Measurements from ENCODE around the gene ULK1.

Gene ULK1

DNA sequence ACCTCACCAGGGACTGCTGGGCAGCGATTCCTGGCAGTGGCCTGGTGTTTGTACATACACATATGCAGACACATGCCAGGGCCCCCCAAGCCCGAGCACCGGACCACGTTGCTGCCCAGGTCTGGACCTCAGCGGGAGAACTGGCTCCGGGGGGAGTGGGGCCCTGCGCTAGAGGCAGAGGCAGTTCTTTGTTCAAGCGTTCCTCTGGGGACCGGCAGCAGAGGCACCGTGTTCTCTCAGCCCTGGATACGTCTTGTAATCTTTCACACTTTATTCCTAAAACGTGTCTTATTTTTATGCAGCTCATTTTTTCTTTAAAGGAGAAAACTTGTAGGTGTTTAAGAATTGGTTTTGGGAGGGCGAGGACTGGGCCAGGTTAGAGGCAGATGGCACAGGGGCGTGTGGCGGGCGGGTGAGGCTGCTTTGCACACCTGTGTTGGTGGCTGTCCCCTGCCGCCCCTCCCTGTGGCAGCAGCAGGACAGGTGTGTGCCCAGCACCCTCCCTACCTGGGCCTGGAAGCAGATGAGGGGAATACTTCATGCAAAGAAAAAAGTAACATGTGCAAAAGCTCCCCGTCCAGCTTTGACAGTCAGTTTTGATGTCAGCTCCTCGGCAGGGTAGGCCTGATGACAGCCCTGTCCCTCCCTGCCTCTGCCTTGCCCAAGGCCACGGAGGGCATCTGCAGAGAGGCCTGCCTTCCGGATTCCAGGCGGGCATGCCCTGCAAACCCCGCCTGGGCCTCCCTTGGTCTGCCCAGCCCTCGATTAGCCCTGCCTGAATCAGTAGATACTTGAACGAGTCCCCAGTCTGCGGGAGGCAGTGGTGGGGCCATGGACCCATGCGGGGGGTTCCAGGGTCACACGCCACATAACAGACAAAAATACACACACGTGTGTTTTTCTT lies 27.7 kb downstream of the ULK1 start:
- DNase-seq: no peak

DNA sequence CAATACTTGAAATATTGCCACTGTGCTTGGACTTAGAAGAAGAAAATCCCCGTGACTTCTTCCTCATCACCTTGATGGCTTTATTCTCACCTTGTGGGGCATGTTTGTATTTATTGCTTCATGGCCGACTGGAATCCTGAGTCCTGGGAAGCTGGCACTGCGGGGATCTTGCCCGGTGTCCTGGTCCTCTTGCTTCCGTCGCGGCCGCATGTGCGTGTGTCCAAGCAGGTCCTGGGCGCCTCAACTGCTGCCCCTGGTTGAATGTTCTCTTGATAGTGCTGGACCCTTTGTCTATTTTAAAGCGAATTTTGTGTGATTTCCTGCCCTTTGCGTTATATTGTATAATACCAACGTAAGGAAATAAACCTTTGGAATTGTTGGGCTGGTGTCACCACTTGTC lies 28.4 kb downstream of the ULK1 start:
- DNase-seq: no peak

DNA sequence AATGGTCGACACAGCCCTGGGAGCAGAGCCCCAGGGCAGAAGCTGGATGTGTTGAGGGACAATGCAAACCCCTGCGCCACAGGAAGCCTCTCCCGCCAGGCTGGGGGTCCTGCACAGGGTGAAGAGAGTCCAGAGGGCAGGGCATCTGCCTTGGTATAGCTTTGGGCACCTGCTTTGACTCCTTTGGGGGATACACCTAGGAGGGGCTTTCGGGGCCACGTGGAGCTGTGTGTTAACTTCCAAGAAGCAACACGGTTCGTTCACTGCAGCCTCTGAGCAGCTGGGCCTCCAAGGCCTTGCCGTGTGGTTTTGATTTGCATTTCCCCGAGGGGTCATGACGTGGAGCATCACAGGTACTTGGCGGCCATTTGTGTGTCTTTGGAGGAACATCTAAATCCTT lies 28.8 kb downstream of the ULK1 start:
- DNase-seq: no peak

DNA sequence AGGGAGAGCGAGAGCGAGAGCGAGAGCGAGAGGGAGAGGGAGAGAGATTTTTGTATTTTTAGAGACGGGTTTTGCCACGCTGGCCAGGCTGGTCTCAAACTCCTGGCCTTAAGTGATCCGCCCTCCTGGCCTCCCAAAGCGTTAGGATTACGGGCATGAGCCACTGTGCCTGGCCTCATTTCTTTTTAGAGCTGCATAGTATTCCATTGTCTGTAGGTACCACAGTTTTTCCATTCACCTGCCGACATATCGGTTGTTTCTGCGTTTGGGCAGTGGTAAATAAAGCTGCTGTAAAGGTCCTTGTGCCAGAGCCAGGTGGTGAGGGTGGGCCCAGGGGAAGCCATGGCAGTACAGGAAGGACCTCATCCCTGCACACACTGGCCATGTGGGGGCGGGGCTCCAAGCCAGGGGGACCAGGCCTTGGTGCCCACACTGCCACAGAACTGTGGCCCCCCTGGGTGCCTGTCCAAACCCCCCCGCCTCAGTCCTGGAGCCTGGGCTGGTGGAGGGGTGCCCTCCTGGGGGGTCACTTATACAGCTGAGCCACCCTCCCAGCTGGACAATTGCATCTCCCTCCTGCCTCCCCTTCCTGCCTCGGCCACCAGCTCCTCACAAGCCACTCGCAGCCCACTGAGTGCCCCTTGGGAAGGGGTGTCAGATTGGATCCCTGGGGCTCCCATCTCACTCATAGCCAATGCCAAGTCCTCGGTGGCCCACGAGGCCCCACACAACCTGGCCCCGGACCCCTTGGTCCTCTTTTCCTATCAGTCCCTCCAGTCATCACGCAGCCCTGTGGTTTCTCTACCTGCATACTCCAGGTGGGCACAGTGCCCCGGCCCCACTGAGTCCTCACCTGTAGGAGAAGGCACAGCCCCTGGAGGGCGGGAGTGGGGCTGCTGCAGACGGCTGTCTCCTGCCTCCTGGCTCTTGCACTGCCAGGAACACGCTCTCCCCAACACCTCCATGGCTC lies 33.0 kb downstream of the ULK1 start:
- DNase-seq: no peak

DNA sequence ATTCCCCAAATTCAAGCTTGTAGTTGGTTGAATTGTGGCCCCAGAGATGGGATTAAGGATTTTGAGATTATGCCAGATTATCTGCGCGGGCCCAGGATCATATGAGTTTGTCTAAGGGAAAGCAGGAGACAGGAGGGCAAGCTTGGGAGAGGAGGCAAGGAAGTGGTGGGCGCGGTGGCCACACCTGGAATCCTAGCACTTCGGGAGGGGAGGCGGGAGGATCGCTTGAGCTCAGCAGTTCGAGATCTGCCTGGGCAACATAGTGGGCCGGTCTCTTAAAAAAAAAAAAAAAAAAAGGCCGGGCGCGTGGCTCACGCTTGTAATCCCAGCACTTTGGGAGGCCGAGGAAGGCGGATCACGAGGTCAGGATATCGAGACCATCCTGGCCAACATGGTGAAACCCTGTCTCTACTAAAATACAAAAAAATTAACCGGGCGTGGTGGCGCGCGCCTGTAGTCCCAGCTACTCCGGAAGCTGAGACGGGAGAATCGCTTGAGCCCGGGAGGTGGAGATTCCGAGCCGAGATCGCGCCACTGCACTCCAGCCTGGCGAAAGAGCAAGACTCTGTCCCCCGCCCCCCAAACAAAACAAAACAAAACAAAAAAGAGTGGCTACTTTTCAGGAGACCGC lies 33.8 kb downstream of the ULK1 start:
- no peak for DNase-seq

DNA sequence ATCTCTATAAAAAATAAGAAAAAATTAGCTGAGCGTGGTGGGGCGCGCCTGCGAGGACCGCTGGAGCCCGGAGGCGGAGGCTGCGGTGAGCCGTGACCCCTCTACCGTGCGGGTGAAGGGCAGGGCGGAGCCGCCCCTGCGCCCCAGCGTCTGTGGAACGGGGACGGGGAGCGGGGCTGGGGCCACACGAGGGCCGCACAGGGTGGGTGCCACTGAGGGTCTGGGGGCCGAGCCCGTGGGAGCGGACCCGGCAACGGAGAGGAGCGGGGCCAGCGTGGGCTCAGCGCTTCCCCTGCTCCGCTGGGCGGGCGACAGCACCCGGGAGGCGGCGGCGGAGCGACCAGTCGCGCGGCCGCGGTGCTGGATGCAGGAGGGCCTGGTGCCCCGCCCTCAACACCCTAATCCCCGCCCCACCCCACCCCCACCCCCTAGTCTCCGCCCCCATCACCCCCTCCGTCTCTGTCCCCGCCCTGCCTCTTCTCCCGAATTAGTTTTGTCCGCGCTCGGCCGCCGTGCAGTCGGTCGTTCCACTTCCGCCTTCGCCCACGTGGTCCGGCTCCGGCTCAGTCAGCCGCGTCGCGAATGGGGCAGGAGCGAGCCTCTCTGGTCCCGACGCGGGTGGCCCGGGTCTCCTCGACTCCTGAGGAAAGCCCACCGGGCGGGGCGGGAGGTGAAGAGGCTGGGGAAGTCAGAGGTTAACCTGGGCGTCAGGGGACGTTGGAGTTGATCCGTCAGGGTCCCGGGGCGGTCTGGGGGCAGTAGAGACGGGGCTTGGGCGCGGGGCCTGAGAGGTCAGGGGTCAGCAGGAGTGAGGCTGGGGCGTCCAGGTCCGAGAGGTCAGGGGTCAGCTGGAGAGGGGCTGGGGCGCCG lies 34.5 kb downstream of the ULK1 start, which contains the start of gene PUS1:
Gene PUS1 (plus strand): TSS at position 566 of the 870 bp plus-strand sequence. CDS start 447 bp downstream, outside the sequence.
- DNase-seq: peak; percentile 96

DNA sequence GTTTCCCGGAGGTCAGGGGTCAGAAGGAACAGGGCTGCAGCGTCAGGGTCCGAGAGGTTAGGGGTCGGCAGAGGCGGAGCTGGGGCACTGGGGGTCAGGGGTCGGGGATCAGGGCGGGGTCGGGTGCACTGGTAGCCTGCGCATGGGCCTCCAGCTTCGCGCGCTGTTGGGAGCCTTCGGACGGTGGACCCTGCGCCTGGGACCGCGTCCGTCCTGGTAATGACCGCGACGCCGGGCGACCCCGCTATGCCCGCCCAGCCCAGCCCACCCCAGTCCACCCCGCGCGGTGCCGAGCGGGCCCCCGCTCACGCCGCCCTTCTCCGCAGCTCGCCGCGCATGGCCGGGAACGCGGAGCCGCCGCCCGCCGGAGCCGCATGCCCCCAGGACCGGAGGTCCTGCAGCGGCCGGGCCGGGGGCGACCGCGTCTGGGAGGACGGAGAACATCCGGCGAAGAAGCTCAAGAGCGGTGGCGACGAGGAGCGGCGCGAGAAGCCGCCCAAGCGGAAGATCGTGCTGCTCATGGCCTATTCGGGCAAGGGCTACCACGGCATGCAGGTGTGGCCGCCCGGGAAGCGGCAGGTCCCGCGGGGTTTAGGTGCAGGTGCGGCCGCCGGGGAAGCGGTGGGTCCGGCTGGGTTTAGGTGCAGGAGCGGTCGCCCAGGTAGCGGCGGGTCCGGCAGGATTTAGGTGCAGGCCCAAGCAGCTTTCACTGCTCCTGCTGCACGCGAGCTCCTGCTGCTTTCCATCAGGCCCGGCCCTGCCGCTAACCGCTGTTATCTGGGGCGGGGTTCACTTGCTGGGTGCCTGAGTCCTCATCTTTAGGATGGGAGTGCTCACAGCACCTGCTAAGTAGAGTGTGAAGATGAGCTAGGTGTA lies 35.4 kb downstream of the ULK1 start:
- DNase-seq: peak; percentile 31

DNA sequence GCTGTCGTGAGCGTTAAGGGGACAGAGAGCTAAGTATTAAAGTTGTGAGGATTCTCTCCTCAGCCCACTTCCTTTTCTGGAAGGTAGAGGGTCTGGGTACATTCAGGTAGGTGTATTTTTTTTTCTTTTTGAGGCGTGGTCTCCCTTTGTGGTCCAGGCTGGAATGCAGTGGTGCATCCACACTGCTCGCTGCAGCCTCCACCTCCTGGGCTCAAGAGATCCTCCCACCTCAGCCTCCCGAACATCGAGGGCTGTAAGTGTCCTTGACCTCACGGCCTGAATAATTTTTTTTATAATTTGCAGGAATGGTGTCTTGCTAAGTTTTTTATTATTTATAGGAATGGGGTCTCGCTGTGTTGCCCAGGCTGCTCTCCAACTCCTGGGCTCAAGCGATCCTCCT lies 36.1 kb downstream of the ULK1 start:
- no peak for DNase-seq

DNA sequence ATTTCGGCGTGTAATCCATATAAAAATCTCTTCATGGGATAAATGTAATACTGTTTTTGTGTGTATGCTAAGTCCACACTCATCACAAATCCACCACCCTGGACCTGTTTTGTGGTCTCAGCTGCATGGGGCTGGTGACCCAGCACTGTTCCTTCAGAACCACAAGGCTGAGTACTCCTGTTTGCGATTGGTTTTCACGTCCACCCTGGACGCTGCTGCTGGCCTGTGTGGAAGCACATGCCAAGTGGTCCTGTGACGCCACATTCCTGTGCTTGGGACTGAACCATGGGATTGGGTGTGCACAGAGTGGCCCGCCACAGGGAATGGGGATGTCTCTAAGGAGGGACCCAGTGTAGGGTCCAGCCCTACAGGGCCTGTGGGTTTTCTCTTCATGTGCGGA lies 39.0 kb downstream of the ULK1 start:
- DNase-seq: no peak

DNA sequence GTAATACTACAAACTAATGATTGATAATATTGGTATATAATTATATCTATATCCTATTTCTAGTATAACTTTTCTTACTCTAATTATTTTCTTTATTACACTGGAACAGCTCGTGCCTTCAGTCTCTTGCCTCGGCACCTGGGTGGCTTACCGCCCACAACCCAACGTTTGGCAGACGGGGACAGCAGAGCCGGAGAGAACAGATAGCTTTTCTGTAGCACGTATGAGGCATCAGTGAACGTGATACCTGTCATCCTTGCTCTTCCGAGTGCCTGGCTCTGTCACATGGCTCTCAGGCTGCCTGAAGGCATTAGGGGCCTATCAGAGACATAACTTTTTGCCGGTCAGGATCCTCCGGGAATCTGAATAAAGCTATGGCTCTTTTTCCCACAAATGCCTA lies 40.1 kb downstream of the ULK1 start:
- DNase-seq: no peak

DNA sequence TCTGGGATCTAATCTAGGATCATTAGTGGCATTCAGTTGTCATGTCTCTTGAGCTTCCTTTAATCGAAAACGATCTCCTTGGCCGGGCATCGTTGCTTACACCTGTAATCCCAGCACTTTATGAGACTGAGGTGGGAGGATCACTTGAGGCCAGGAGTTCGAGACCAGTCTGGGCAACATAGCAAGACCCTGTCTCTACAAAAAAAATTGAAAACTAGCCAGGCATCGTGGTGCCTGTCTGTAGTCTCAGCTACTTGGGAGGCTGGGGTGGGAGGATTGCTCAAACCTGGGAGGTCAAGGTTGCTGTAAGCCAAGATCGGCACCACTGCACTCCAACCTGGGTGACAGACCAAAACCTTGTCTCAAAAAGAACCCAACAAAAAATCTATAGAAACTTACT lies 43.7 kb downstream of the ULK1 start:
- DNase-seq: no peak

DNA sequence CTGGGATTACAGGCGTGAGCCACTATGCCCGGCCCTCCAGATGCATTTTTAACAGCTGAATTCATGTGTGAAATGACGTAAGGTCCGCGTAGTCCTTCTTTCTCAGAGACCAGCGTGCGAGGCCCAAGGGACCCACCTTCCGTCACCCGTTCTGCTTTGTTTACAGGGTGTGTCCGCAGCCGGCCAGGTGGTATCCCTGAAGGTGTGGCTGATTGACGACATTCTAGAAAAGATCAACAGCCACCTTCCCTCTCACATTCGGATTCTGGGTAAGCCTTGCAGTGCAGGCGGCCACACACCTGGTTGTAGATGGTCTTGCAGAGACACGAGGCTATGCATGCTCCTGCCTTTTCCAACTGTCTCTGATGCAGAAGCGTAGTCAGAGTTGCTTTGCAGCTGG lies 44.6 kb downstream of the ULK1 start:
- DNase-seq: no peak

DNA sequence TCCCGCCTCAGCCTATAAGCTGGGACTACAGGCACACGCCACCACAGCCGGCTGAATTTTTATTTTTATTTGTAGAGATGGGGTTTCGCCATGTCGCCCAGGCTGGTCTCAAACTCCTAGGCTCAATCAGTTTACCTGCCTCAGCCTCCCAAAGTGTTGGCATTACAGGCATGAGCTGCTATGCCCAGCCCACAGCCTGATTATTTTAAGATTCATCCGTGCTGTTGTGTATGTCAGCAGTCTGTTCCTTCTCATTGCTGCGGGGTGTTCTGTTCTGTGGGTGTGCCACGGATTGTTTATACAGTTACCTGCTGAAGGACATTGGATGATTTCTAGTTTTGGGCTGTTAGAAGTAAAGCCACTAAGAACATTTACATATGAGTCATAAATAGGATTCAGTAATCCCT lies 45.7 kb downstream of the ULK1 start:
- no peak for DNase-seq

DNA sequence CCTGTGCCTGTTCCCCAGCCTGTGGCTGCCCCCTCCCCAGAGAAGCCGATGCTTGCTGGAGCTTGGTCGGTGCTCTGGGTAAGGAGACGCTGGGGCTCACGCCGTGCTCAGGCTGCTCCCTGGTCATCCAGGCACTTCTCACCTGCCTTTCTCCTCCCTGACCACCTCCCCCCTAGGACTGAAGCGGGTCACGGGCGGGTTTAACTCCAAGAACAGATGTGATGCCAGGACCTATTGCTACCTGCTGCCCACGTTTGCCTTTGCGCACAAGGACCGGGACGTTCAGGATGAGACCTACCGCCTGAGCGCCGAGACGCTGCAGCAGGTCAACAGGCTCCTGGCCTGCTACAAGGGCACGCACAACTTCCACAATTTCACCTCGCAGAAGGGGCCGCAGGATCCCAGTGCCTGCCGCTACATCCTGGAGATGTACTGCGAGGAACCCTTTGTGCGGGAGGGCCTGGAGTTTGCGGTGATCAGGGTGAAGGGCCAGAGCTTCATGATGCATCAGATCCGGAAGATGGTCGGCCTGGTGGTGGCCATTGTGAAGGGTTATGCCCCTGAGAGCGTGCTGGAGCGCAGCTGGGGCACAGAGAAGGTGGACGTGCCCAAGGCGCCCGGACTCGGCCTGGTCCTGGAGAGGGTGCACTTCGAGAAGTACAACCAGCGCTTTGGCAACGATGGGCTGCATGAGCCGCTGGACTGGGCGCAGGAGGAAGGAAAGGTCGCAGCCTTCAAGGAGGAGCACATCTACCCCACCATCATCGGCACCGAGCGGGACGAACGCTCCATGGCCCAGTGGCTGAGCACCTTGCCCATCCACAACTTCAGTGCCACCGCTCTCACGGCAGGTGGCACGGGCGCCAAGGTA lies 46.9 kb downstream of the ULK1 start:
- no peak for DNase-seq

DNA sequence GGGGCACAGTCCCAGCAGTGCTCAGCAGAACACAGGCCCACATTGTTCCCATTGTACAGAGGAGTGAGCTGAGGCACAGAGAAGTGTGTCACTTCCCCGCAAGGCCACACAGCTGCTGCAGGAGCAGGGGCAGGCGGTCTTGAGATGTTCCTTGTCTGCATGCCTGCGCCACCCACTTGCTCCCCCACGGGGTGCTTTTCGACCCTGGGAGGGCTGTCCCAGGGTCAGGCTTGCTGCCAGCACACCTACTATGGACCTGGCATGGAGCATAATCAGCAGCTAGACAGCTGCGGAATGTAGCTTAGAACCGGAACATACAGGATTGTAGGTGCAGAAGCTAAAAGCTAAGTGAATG lies 47.5 kb downstream of the ULK1 start:
- DNase-seq: no peak

DNA sequence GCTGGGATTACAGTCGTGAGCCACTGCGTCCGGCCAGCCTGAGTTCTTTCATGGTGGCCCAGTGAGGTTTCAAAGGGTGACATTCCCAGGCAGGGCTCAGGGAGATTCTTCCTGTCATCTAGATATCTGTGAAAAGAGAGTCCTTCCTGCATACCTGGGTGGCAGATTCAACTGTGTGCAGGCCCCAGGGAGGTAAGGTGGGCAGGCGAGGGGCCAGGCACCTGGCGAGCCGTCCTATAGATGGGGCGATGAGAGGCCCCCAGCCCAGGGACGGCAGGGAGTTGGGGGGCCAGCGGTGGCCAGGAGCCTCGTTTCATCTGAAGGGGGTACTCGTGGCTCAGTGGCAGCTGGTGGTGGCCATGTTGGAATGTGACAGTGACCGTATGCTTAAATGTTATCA lies 48.2 kb downstream of the ULK1 start:
- no peak for DNase-seq

DNA sequence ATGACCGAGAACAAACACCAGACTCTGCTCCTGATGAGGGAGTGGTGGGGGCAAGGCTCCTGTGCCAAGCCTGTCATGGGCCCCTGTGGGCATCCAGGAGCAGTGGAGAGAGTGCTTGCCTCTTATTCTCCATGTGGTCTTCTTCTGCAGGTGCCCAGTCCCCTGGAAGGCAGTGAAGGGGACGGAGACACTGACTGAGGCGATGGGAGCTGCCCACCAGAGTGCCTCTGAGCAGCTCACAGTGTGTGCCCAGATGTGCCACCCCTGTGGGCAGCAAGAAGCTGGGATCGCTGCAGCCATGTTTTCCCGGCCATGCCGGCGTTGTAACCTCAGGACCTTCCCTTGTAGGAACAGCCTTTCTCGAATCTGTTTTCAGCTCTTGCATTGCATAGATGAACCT lies 49.0 kb downstream of the ULK1 start:
- no peak for DNase-seq

DNA sequence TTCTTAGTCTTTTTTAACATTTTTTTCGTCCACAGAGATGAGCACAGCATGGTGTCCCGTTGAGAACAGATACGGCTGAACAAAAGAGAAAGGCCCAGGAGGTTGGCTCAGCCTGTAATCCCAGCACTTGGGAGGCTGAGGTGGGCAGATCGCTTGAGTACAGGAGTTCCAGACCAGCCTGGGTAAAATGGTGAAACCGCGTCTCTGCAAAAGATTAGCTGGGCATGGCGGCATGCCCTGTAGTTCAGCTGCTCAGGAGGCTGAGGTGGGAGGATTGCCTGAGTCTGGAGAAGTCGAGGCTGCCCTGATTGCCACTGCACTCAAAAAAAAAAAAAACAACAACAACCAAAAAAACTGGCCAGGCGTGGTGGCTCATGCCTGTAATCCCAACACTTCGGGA lies 49.5 kb downstream of the ULK1 start:
- no peak for DNase-seq

DNA sequence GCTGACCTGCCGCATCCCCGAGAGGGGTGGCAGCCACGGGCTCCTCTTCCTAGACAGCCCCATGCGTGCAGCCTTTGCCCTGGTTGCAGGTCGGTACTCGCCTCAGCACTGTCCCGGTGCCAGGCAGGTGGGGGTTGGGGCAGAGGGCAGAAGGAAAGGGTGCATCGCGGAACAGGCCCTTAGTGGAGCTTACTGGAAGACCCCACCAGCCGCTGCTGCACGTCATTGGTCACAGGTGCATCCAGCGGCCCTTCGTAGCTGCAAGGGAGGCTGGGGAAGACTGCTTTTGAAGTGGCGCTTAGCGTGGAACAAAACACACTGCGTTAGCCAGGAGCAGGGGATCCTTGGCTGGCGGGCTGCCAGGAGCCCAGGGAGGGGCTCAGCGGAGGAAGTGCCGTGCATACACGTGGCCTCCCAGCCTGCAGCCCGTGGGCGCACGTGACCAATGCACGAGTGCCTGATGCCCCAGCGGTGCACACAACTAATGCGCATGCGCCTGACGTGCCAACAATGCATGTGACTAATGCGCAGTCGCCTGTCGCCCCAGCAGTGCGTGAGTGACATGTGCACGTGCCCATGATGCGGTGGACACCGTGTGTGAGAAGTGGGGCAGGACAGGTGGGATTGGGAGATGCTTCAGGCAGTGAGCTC lies 50.3 kb downstream of the ULK1 start:
- DNase-seq: no peak

DNA sequence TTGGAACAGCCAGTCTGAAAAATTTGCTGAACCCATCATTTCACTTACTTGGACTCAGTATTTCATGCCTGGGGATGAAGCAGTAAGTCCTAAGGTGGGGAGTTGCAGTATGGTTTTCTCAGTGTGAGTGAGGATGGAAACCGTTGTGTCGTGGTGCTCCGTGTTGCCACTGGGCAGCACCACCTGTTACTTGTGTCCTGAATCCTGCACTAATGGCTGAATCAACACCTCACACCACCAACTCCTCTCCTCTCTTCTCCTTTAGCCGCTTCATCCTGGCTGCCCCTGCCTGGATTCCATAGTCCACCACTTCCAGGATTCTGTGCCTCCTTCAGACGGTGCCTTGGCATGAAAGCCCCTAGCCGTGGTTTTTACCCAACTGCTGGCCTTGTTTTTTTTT lies 52.3 kb downstream of the ULK1 start:
- DNase-seq: no peak
